Mucosa of descending colon (tissue), 3 donors: ENCODE measurements around the gene RFWD3. TPM values are rescaled to one million over a fixed set of nuclear protein-coding genes. Genes with fewer than 3 reads are reported as not detected.

ENCODE experiments used
- ATAC-seq: fragments of 200-7000 bp; cut with Tn5 transposase; one replicate; pipeline ENCODE4 v1.9.1; 2020; ENCODE audit warnings: mild to moderate bottlenecking, moderate library complexity
- DNase-seq, 3 donors: peaks; one replicate each; pipeline ENCODE4 v3.0.0-alpha.2; 2020
- H3K36me3 ChIP-seq: fragments of 200-600 bp; one replicate; pipeline ENCODE4 v1.8.0; 2021; ENCODE audit warnings: low read depth, mild to moderate bottlenecking
- H3K4me1 ChIP-seq: fragments of 200-600 bp; one replicate; pipeline ENCODE4 v1.8.0; 2021; ENCODE audit warnings: low read depth, mild to moderate bottlenecking
- H3K4me3 ChIP-seq: fragments of 200-600 bp; one replicate; pipeline ENCODE4 v1.8.0; 2021; ENCODE audit warnings: mild to moderate bottlenecking
- H3K9me3 ChIP-seq: fragments of 200-600 bp; one replicate; pipeline ENCODE4 v1.8.0; 2021; ENCODE audit warnings: mild to moderate bottlenecking
- intact Hi-C, 2 donors: fragments of 100-400 bp; cut with DNase I in 1 of 2; cut with micrococcal nuclease in 1 of 2; formaldehyde crosslinking; loops; one replicate each; pipeline versions ENCODE4 v1.11.0 to v1.11.1; 2022; cut with DNase I, micrococcal nuclease
- total RNA-seq, 3 donors: library from RNA; stranded (reverse); fragmentation: NEBNext Ultra II Directional in 2 of 3; extraction: Animal tissue kit (Norgen Biotek cat#: 25700) in 2 of 3; gene quantifications; one replicate each; pipeline versions ENCODE4 v1.2.1 to v1.2.4, GENCODE V29; 2021 to 2023
- TF ChIP-seq, protein P1 (sequence below): fragments of 200-600 bp; IDR thresholded peaks from one replicate; pipeline ENCODE4 v1.8.0; 2022; ENCODE audit warnings: antibody characterized with exemption, mild to moderate bottlenecking
- donor health status: DM: no; HTN: no; CAD: no; lungs with moderate emphysema.
- donor health status: DM: no; HTN: no; CAD: no.
- donor health status: DM: no; HTN: yes; CAD: no.

Gene RFWD3
- total RNA-seq, 3 donors from 2014 or later = 19.0 to 27.9 (median 25.7) TPM

DNA sequence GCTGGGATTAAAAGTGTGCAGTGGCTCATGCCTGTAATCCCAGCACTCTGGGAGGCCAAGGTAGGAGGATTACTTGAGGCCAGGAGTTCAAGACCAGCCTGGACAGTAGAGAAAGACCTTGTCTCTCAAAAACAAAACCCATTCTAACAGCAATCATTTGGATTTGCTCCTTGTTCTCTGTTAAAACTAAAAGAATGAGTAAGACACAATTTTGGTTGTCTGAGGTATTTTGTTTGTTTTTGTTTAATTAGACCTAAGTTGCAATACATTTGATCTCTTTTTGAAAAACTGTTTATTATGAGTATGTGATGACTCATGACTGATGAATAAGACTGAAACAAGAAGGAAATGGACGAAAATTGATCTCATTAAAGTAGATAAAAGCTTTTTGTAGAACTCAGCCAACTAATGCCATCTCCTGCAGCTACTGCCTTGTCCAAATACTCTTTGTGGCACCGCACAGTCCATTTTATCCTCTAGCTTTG is 88.8 kb downstream of the RFWD3 start:
- Histone ChIP-seq H3K9me3 (no peaks in the 10 kb centered on the region), H3K36me3 (no peaks in the 10 kb centered on the region), H3K4me3 (no peak overlapping the region), H3K4me1 (peaks cover 4% of the 10 kb centered on the region)
- intact Hi-C loops = no loop called here
- ATAC-seq = no peak
- TF ChIP-seq, protein P1, sequence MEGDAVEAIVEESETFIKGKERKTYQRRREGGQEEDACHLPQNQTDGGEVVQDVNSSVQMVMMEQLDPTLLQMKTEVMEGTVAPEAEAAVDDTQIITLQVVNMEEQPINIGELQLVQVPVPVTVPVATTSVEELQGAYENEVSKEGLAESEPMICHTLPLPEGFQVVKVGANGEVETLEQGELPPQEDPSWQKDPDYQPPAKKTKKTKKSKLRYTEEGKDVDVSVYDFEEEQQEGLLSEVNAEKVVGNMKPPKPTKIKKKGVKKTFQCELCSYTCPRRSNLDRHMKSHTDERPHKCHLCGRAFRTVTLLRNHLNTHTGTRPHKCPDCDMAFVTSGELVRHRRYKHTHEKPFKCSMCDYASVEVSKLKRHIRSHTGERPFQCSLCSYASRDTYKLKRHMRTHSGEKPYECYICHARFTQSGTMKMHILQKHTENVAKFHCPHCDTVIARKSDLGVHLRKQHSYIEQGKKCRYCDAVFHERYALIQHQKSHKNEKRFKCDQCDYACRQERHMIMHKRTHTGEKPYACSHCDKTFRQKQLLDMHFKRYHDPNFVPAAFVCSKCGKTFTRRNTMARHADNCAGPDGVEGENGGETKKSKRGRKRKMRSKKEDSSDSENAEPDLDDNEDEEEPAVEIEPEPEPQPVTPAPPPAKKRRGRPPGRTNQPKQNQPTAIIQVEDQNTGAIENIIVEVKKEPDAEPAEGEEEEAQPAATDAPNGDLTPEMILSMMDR = no peak
- DNase-seq = no peak

DNA sequence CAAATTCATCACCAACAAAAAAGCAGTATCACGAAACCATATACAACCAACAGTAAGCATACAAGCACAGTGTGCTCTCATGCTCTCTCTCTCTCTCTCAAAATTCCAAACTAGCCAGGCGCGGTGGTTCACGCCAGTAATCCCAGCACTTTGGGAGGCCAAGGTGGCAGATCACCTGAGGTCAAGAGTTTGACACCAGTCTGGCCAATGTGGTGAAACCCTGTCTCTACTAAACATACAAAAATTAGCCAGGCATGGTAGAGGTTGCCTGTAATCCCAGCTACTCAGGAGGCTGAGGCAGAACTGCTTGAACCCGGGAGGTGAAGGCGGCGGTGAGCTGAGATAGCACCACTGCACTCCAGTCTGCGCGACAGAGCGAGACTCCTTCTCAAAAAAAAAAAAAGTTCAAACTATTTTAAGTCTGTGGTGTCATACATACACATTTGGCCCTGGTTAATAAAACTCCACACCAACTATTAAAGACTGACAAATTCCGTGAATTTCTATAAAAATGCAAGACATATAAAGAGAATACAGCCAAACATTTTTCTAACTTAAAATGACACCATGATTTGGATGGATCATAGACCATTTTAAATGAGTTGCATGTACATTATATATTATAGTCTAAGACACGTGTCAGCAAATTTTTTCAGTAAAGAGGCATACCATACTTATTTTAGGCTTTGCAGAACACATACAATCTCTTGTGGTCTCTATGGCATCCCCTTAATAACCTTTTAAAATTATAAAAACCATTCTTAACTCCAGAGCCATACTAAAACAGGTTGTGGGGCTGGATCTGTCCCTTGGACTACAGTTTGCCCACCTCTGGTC is 90.7 kb downstream of the RFWD3 start:
- Histone ChIP-seq H3K36me3 (no peaks in the 10 kb centered on the region), H3K9me3 (no peaks in the 10 kb centered on the region), H3K4me1 (peaks cover 5% of the 10 kb centered on the region), H3K4me3 (no peak overlapping the region)
- ATAC-seq = no peak
- DNase-seq = no peak
- intact Hi-C loops = no loop called here
- TF ChIP-seq, protein P1 = no peak

DNA sequence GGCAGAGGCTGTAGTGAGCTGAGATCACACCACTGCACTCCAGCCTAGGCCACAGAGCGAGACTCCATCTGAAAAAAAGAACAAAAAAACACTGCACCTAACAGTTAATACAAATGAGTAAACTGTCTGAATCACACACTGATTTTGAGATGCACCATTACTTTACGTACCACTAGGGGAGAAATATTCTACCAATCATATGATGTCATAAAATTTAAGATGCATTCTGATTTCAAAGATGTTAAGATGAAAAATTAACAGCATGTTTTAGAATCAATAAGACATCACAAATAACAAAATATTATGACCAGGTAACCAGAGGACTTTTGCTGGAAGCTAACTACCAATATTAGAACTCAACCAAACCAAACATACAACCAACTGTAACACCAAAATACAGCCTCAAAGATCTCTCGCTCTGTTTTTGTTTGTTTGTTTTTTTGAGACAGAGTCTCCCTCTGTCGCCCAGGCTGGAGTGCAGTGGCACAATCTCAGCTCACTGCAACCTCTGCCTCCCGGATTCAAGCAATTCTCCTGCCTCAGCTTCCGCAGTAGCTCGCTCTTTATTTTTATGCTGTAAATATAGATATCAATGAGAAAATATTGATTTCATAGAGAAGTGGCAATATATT is 91.4 kb downstream of the RFWD3 start:
- intact Hi-C loops = no loop called here
- Histone ChIP-seq H3K4me3 (no peak overlapping the region), H3K4me1 (peaks cover 11% of the 10 kb centered on the region), H3K36me3 (no peaks in the 10 kb centered on the region), H3K9me3 (no peaks in the 10 kb centered on the region)
- ATAC-seq (no peak), DNase-seq (no peak)
- TF ChIP-seq, protein P1 = no peak

DNA sequence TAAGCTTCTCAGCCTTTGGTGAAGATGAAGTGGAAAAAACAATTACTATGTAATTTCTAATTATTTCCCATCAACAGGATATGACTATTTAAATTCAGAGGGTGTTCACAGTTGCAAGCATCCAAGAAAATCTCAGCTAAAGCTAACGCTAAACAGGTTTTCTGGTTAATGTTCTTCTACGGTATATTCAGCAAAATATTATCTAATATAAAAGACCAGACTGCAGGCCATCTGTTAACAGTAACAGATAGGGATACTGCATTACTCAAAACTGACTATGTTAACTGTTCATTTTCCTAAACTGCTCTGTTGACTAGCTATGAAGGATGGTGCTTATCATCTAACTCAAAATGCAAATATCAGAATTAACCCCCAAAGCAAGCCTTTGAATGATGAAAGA is 92.5 kb downstream of the RFWD3 start:
- DNase-seq = no peak
- H3K4me1 ChIP-seq = peaks cover 22% of the 10 kb centered on the region
- no peak for ATAC-seq
- H3K36me3 ChIP-seq = no peaks in the 10 kb centered on the region
- intact Hi-C loops = no loop called here
- TF ChIP-seq, protein P1 = no peak
- no peak overlapping the region for H3K4me3 ChIP-seq
- no peaks in the 10 kb centered on the region for H3K9me3 ChIP-seq

DNA sequence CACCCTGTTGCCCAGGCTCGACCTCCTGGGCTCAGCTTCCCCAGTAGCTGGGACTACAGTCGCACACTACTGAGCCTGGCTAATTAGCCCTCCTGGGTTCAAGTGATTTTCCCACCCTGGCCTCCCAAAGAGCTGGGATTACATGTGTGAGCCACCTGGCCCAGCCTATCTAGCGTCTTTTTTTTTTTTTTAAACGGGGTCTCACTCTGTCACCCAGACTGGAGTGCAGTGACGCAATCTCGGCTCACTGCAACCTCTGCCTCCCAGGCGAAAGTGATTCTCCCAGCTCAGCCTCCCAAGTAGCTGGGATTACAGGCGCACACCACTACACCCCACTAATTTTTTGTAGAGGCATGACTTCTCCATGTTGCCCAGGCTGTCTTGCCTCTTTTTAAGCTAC is 93.1 kb downstream of the RFWD3 start:
- ATAC-seq (no peak), DNase-seq (no peak)
- no peak overlapping the region for H3K4me3 ChIP-seq
- no peaks in the 10 kb centered on the region for H3K9me3 ChIP-seq
- intact Hi-C loops = no loop called here
- H3K4me1 ChIP-seq = peaks cover 24% of the 10 kb centered on the region
- H3K36me3 ChIP-seq = no peaks in the 10 kb centered on the region
- TF ChIP-seq, protein P1 = no peak

Other genes with a start within 250 kb of the RFWD3 start
- 1 to 10 TPM; 1.1 to 5.5 (median 2.0) TPM for gene CLEC18B, start 245.4 kb downstream of the RFWD3 start, total RNA-seq
- 100 to 1,000 TPM in 1 of 3 donors, 10 to 100 TPM in 2; 91.3 to 122 (median 99.7) TPM for gene GLG1, start 59.8 kb downstream of the RFWD3 start, total RNA-seq
- gene MLKL, start 34.0 kb upstream of the RFWD3 start, total RNA-seq = 10 to 100 TPM; 10.5 to 23.4 (median 18.0) TPM
- gene FA2H, start 107.9 kb upstream of the RFWD3 start, total RNA-seq = 10 to 100 TPM; 17.3 to 60.0 (median 44.0) TPM